K562 (cell line): Measurements from ENCODE around the gene AGPAT4. TPM values are rescaled to one million over a fixed set of nuclear protein-coding genes. Genes with fewer than 3 reads are reported as not detected.
A peak's percentile ranks its signal among the peaks of the same experiment; 100 is the strongest.

Experiments used
- ATAC-seq: fragments of 200-7000 bp; cut with Tn5 transposase; 3 replicates; pipeline ENCODE4 v1.9.1; 2020; ENCODE audit warnings: moderate library complexity
- BruUV-seq: library from RNA; stranded (reverse); fragments of 400-500 nt; replicated peaks from 2 replicates; lab custom pipeline; 2021; lab: Mats Ljungman, UMichigan
- CTCF ChIA-PET: fragments of 300-600 bp; formaldehyde crosslinking; extraction: SDS; loops from one replicate; lab custom pipeline; 2021; ENCODE audit warnings: low intra/inter-chr PET ratio; lab: Yijun Ruan, JAX
- POLR2A ChIA-PET: fragments of 300-600, 350-650 bp; sonication (Branson Sonifier 250); formaldehyde crosslinking; extraction: SDS; loops from one replicate; lab custom pipeline; 2021; ENCODE audit warnings: antibody characterized with exemption, inconsistent platforms; lab: Yijun Ruan, JAX
- DNase-seq, 4 experiments: peaks; one replicate each; pipeline versions ENCODE4 v3.0.0 to v3.0.0-alpha.2; 2011 to 2018; ENCODE audit warnings: low spot score in 3 of 4, mixed read lengths in 3 of 4; ENCODE audit errors: extremely low read depth in 1 of 4
- FAIRE-seq: peaks from 2 replicates; lab custom pipeline; 2011; peaks lifted over from hg19 to GRCh38; lab: Jason Lieb, UNC
- H2AFZ ChIP-seq: 2 replicates; pipeline ENCODE4 v1.6.0; 2011; ENCODE audit warnings: low read depth, low read length, control low read depth, inconsistent platforms
- H3K27ac ChIP-seq: fragments of 200-600 bp; 3 replicates; pipeline ENCODE4 v1.8.0; 2011; ENCODE audit warnings: low read depth, mild to moderate bottlenecking, control low read depth, inconsistent platforms, low read length, moderate library complexity, mixed read lengths; ENCODE audit errors: extremely low read depth
- H3K27me3 ChIP-seq, 2 experiments: fragments of 300-600 bp in 1 of 2; 2 replicates in 1 of 2; 3 replicates in 1 of 2; pipeline versions ENCODE4 v1.6.0 to v1.8.0; 2011; ENCODE audit warnings: inconsistent platforms in 2 of 2, low read length in 2 of 2, mild to moderate bottlenecking in 1 of 2, mixed read lengths in 1 of 2, moderate library complexity in 1 of 2; ENCODE audit not compliant: control insufficient read depth in 2 of 2, insufficient read depth in 2 of 2
- H3K36me3 ChIP-seq: fragments of 300-600 bp; 3 replicates; pipeline ENCODE4 v1.8.0; 2011; ENCODE audit warnings: mild to moderate bottlenecking, low read length, inconsistent platforms; ENCODE audit not compliant: control insufficient read depth, insufficient read depth
- H3K4me1 ChIP-seq, 2 experiments: fragments of 200-600 bp in 1 of 2; replicated peaks in 1 of 2; 2 replicates in 1 of 2; 3 replicates in 1 of 2; pipeline versions ENCODE4 v1.5.1 to v1.8.0; 2011; ENCODE audit warnings: inconsistent platforms in 2 of 2, low read length in 2 of 2, mild to moderate bottlenecking in 1 of 2, mixed read lengths in 1 of 2, moderate library complexity in 1 of 2; ENCODE audit not compliant: control insufficient read depth in 2 of 2, insufficient read depth in 2 of 2
- H3K4me2 ChIP-seq: 2 replicates; pipeline ENCODE4 v1.6.1; 2011; ENCODE audit warnings: low read length, control low read depth, inconsistent platforms, mixed read lengths; ENCODE audit not compliant: insufficient read depth
- H3K4me3 ChIP-seq: fragments of 200-600 bp; sonication (generic), shearing (Covaris generic); 2 replicates; pipeline ENCODE4 v1.5.1; 2016; ENCODE audit warnings: control low read depth, inconsistent platforms
- H3K79me2 ChIP-seq: fragments of 200-600 bp; 3 replicates; pipeline ENCODE4 v1.8.0; 2011; ENCODE audit warnings: low read length, inconsistent platforms; ENCODE audit not compliant: control insufficient read depth, insufficient read depth
- H3K9ac ChIP-seq, 2 experiments: 2 replicates each; pipeline versions ENCODE4 v1.6.0 to v1.6.1; 2011; ENCODE audit warnings: low read depth in 2 of 2, low read length in 2 of 2, control low read depth in 1 of 2, inconsistent platforms in 1 of 2, mild to moderate bottlenecking in 1 of 2, mixed read lengths in 1 of 2; ENCODE audit not compliant: insufficient read depth in 1 of 2
- H3K9me1 ChIP-seq: one replicate; pipeline ENCODE4 v1.6.0; 2011; ENCODE audit warnings: inconsistent platforms, mild to moderate bottlenecking, low read length, moderate library complexity; ENCODE audit not compliant: control insufficient read depth, insufficient read depth
- H3K9me3 ChIP-seq: replicated peaks from 2 replicates; pipeline ENCODE4 v1.5.1; 2011; ENCODE audit warnings: low read depth, low read length, inconsistent platforms; ENCODE audit not compliant: control insufficient read depth, insufficient read depth
- H4K20me1 ChIP-seq: replicated peaks from 2 replicates; pipeline ENCODE4 v1.6.1; 2011; ENCODE audit warnings: low read length, inconsistent platforms, mixed read lengths; ENCODE audit not compliant: control insufficient read depth, insufficient read depth
- ELF2 ChIP-seq: fragments of 250-450 bp; sonication (Bioruptor Pico); IDR thresholded peaks from 2 replicates; pipeline ENCODE4 v1.5.0; 2021; ENCODE audit warnings: mild to moderate bottlenecking
- HNRNPK ChIP-seq: fragments of 200-400 bp; formaldehyde crosslinking; IDR thresholded peaks from one replicate; pipeline ENCODE4 v1.6.1; 2018; ENCODE audit warnings: mild to moderate bottlenecking, low read depth, low read length; ENCODE audit not compliant: poor library complexity, severe bottlenecking
- KLF1 ChIP-seq: fragments of 450-650 bp; IDR thresholded peaks from 2 replicates; pipeline ENCODE4 v1.6.1; 2016; ENCODE audit warnings: missing genetic modification characterization, missing compliant biosample characterization
- NBN ChIP-seq: fragments of 450-650 bp; IDR thresholded peaks from 2 replicates; pipeline ENCODE4 v1.6.1; 2016; ENCODE audit warnings: low read depth, mild to moderate bottlenecking
- NR1H2 ChIP-seq: sonication (generic); formaldehyde crosslinking; IDR thresholded peaks from 2 replicates; pipeline ENCODE4 v1.4.0; 2020; ENCODE audit warnings: mild to moderate bottlenecking, missing genetic modification reagents
- NR2C2 ChIP-seq, 2 experiments: fragments of 200-800 bp in 1 of 2; sonication (Bioruptor generic) in 1 of 2; sonication (generic) in 1 of 2; formaldehyde crosslinking in 1 of 2; IDR thresholded peaks; 2 replicates each; pipeline versions ENCODE4 v1.6.1 to v1.8.0; 2016 to 2022; ENCODE audit warnings: mild to moderate bottlenecking in 1 of 2, missing compliant biosample characterization in 1 of 2, missing genetic modification characterization in 1 of 2, missing genetic modification reagents in 1 of 2
- PHB2 ChIP-seq: fragments of 450-650 bp; IDR thresholded peaks from 2 replicates; pipeline ENCODE4 v1.6.1; 2017; ENCODE audit warnings: low read depth
- PHTF2 ChIP-seq: fragments of 250-450 bp; sonication (Bioruptor Pico); IDR thresholded peaks from 2 replicates; pipeline ENCODE4 v1.5.0; 2021; ENCODE audit warnings: mild to moderate bottlenecking
- RNF2 ChIP-seq: sonication (generic); IDR thresholded peaks from 2 replicates; pipeline ENCODE4 v1.6.1; 2016
- SAFB ChIP-seq: fragments of 200-400 bp; formaldehyde crosslinking; IDR thresholded peaks from 2 replicates; pipeline ENCODE4 v1.6.1; 2017; ENCODE audit warnings: low read depth, low read length, borderline replicate concordance
- SRF ChIP-seq, 2 experiments: fragments of 250-450, 450-650 bp in 1 of 2; sonication (Bioruptor Pico) in 1 of 2; sonication (generic) in 1 of 2; formaldehyde crosslinking; IDR thresholded peaks; 2 replicates each; pipeline versions ENCODE4 v1.5.0 to v1.5.1; 2020 to 2022; ENCODE audit warnings: mild to moderate bottlenecking in 1 of 2, missing genetic modification reagents in 1 of 2
- STAT5A ChIP-seq: IDR thresholded peaks from 2 replicates; pipeline ENCODE4 v1.6.1; 2012; ENCODE audit warnings: low read length, inconsistent platforms, borderline replicate concordance
- ZC3H11A ChIP-seq: IDR thresholded peaks from 2 replicates; pipeline ENCODE4 v1.6.1; 2012; ENCODE audit warnings: low read depth, low read length, improper control_type of control experiment
- ZNF12 ChIP-seq: sonication (generic); formaldehyde crosslinking; IDR thresholded peaks from 2 replicates; pipeline ENCODE4 v1.4.0; 2020; ENCODE audit warnings: mild to moderate bottlenecking, missing genetic modification reagents
- ZNF347 ChIP-seq: fragments of 450-650 bp; formaldehyde crosslinking; IDR thresholded peaks from 2 replicates; pipeline ENCODE4 v1.4.0; 2020; ENCODE audit warnings: low read depth, mild to moderate bottlenecking, moderate library complexity
- ZNF354B ChIP-seq: fragments of 250-450 bp; sonication (Bioruptor Pico); IDR thresholded peaks from 2 replicates; pipeline ENCODE4 v1.4.0; 2020
- ZNF41 ChIP-seq: fragments of 250-450 bp; sonication (Bioruptor Pico); conservative IDR thresholded peaks from 2 replicates; pipeline ENCODE4 v1.4.0; 2020; ENCODE audit warnings: mild to moderate bottlenecking
- ZNF512 ChIP-seq: IDR thresholded peaks from 2 replicates; pipeline ENCODE4 v1.6.1; 2016; ENCODE audit warnings: missing genetic modification characterization, missing compliant biosample characterization
- ZNF668 ChIP-seq: fragments of 250-450 bp; sonication (Bioruptor Pico); IDR thresholded peaks from 2 replicates; pipeline ENCODE4 v1.8.0; 2022; ENCODE audit warnings: mild to moderate bottlenecking, inconsistent platforms
- WGBS: fragments of 100-300 bp; shearing (Covaris generic); methylation state at CpG from one replicate; pipeline ENCODE4 v1.1.6; 2016; ENCODE audit warnings: low coverage, mixed read lengths; ENCODE audit not compliant: insufficient coverage; ENCODE audit errors: missing lambda C conversion rate; 5-methylcytosine and 5-hydroxymethylcytosine counted together
- in situ Hi-C: fragments of 300-500 bp; cut with MboI; formaldehyde crosslinking; loops from 4 replicates; pipeline ENCODE4 v1.15.0; 2018; ENCODE audit warnings: inconsistent platforms, mixed read lengths
- intact Hi-C: fragments of 100-400 bp; cut with micrococcal nuclease; formaldehyde crosslinking; loops from 2 replicates; pipeline ENCODE4 v1.14.2; 2022
- polyA plus RNA-seq, 8 experiments: library from polyadenylated mRNA; depleted of rRNA in 4 of 8; stranded (reverse) in 5 of 8; unstranded in 3 of 8; fragments of >200 nt; fragmentation: Nextera tagmentation in 2 of 8; fragmentation: Illumina TruSeq in 1 of 8; extraction: Ambion mirVana in 2 of 8; extraction: Trizol in 1 of 8; gene quantifications; 2 replicates each; pipeline versions ENCODE4 v1.2.1 to v1.2.3, GENCODE V29; 2011 to 2014; ENCODE audit warnings: inconsistent platforms in 1 of 8, missing spikeins in 1 of 8
- total RNA-seq, 7 experiments: library from RNA; depleted of rRNA in 6 of 7; stranded (reverse); fragments of >200 nt in 6 of 7; fragmentation: Illumina TruSeq in 2 of 7; extraction: Trizol in 2 of 7; gene quantifications; 2 replicates each; pipeline versions ENCODE4 v1.2.1 to v1.2.3, GENCODE V29; 2011 to 2021; ENCODE audit warnings: low replicate concordance in 1 of 7

The AGPAT4 gene
- total and polyA plus RNA-seq, 9 of the 15 experiments (the other 6 are each of a cell fraction or from before 2014, with no cell fraction given): 2.2 to 15.0 (median 5.7) TPM

GRCh38 chr6:161181121-161181520 is 92.7 kb downstream of the AGPAT4 start:
- CTCF ChIA-PET: no interaction called here
- Histone ChIP-seq H3K79me2 (no peaks in the 10 kb centered on the region), H3K9ac (peak overlapping the region in 1 of 2 experiments; percentile 64; a peak in 1 of 4 replicates), H3K36me3 (no peaks in the 10 kb centered on the region), H3K9me3 (peaks cover 11% of the 10 kb centered on the region), H3K4me3 (no peak overlapping the region), H3K4me1 (no peaks in the 10 kb centered on the region), H3K4me2 (no peak overlapping the region), H4K20me1 (no peaks in the 10 kb centered on the region), H3K9me1 (no peaks in the 10 kb centered on the region), H2AFZ (no peak overlapping the region), H3K27me3 (no peaks in the 10 kb centered on the region), H3K27ac (no peak overlapping the region)
- ATAC-seq (no peak), FAIRE-seq (no peak), DNase-seq (no peak)
- WGBS: 34% methylated on average over 8 of the region's 8 CpGs
- in situ Hi-C loops: no loop called here
- TF ChIP-seq ZNF347 (no peak), STAT5A (no peak), ELF2 (CRISPR knock-in tag) (no peak), NR2C2 (CRISPR knock-in tag; IDR thresholded peaks at IDR 0.05) (no peak), NR2C2 (tag; IDR thresholded peaks at IDR 0.05) (no peak), ZNF668 (no peak), SRF (CRISPR knock-in tag; IDR thresholded peaks at IDR 0.05) (no peak), ZNF512 (tag) (no peak), KLF1 (tag) (no peak), PHTF2 (CRISPR knock-in tag) (no peak), SAFB (no peak), RNF2 (no peak), HNRNPK (no peak), NR1H2 (CRISPR knock-in tag) (no peak), ZNF354B (no peak), NBN (no peak), ZNF12 (CRISPR knock-in tag) (no peak), ZNF41 (CRISPR knock-in tag) (no peak), PHB2 (no peak), ZC3H11A (no peak)
- intact Hi-C loops: no loop called here
- no TSS peak for BruUV-seq
- POLR2A ChIA-PET: interaction anchor here (0.7 to 1.0 kb wide), 2 partner anchors 11 to 54 kb away, joined by 4 to 5 read pairs; no protein-coding TSS in a partner anchor
